HG03097 (cell line): ENCODE measurements around the gene TMF1.

ENCODE experiments used
- ATAC-seq: cut with Tn5 transposase; IDR thresholded peaks from one replicate; pipeline ENCODE4 v1.9.1; 2021; ENCODE audit not compliant: unreplicated experiment, low FRiP score

Gene TMF1

GRCh38 chr3:68977486-68978167 lies 74.5 kb downstream of the TMF1 start:
- ATAC-seq, result no peak

DNA sequence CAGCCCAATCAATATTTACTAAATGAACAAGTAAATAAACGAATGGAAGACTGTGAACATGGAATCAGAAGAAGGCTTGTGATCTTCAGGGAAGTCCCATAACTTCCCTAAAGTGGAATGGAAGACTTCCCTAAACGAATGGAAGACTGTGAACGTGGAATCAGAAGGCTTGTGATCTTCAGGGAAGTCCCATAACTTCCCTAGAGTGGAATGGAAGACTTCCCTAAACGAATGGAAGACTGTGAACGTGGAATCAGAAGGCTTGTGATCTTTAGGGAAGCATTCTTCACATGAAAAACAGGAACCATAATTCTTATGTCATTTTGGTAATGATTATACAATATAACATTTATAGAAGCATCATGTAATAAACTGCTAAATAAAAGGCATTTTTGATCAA lies 77.4 kb downstream of the TMF1 start:
- ATAC-seq, result no peak

- no peak for ATAC-seq
These were observed 78.5 kb downstream of the TMF1 start for GRCh38 chr3:68973639-68974038.

GRCh38 chr3:68972358-68972979 lies 79.7 kb downstream of the TMF1 start:
- peak; percentile 84 for ATAC-seq
